Loucy (cell line): Measurements from ENCODE around the gene BRI3.

Source experiments
- CTCF ChIP-seq: fragments of 200-600 bp; sonication (generic); conservative IDR thresholded peaks from 2 replicates; pipeline ENCODE4 v1.5.1; 2014; ENCODE audit warnings: mild to moderate bottlenecking, antibody characterized with exemption, low read length
- EZH2phosphoT487 ChIP-seq: fragments of 200-600 bp; IDR thresholded peaks from 2 replicates; pipeline ENCODE4 v1.6.1; 2018; ENCODE audit warnings: antibody characterized with exemption, mild to moderate bottlenecking, moderate library complexity, borderline replicate concordance

GRCh38 chr7:98278936-98279335 lies 2.5 kb upstream of the BRI3 start:
- TF ChIP-seq CTCF (no peak), EZH2phosphoT487 (no peak)
